ENCODE results near the gene SECISBP2.
A peak's percentile ranks its signal among the peaks of the same experiment; 100 is the strongest.
"Not testable (repeated sequence)": the region's sequence is repeated elsewhere in the genome, so short reads cannot be mapped to it uniquely, and the experiment has no call there.

SECISBP2 gene

DNA sequence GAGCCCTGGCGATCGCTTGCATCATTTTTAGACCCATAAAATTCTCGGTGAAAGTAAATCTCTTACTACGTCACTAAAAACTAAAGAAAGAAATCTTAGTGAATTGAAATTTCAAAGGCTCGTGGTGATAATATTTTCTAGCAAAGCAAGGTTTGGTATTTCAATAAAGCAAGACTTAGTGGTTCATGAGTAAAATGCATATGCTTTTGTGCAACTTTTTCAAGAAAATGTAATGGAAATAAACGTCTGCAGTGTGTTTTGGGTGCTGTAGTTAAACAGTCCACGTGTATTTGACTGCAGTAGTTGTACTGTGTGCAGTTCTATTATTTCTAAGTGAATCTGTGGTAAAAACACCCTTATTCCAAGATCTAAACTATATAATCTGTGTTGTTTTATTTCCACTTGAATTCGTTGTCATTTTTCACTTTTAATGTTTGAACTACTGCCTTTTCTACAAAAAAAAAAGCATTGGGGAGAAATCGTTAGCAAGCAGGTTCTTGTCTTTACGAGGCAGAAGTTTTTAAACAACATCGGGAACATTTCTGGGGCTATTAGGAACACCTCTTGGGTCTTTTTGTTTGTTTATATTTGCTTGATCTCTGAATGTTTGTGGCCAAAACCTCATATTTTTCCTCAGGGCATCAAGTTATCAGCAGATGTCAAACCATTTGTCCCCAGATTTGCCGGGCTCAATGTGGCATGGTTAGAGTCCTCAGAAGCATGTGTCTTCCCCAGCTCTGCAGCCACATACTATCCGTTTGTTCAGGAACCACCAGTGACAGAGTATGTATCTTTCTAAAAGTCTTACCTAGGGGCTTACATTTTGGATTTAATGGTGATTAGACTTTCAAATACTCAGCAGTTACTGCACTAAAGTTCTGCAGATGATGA lies 960 bp downstream of the SECISBP2 start:
- H3K9me3 Mint-ChIP-seq = no peaks in the 10 kb centered on the region
- H3K27me3 Mint-ChIP-seq = no peaks in the 10 kb centered on the region
- peaks cover 86% of the 10 kb centered on the region for H3K4me1 Mint-ChIP-seq

GRCh38 chr9:89323390-89323789 lies 5.1 kb downstream of the SECISBP2 start:
- Mint-ChIP-seq H3K36me3 (ENCODE audit: low read depth) (peaks cover 46% of the 10 kb centered on the region), H3K27me3 (no peaks in the 10 kb centered on the region), H3K4me1 (peaks cover 53% of the 10 kb centered on the region), H3K4me3 (no peak overlapping the region), H3K9me3 (no peaks in the 10 kb centered on the region), H3K27ac (peak overlapping the region; percentile 57)
- DNase-seq = no peak
- ATAC-seq = no peak

More for the DNA sequence above, 960 bp downstream of the SECISBP2 start:
- Mint-ChIP-seq H3K4me3 (peak overlapping the region; percentile 88), H3K36me3 (ENCODE audit: low read depth) (peaks cover 74% of the 10 kb centered on the region), H3K27ac (peak overlapping the region; percentile 99)
- ATAC-seq = no peak
- peak; percentile 16 for DNase-seq

DNA sequence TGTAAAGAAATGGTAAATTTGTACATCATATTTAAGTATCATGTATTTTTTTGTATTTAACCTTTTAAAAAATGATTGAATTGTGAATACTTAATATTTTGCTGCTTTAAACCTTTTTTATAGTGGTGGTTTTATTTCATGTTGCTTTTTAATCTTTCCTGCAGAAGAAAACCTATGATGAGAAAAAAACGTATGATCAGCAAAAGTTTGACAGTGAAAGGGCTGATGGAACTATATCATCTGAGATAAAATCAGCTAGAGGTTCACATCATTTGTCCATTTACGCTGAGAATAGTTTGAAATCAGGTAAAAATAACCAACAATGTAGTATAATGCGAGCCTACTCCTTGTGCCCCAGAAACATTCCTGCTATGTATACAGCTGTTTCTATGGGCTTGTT lies 7.4 kb downstream of the SECISBP2 start:
- Mint-ChIP-seq H3K27me3 (no peaks in the 10 kb centered on the region), H3K4me1 (peaks cover 36% of the 10 kb centered on the region), H3K9me3 (no peaks in the 10 kb centered on the region), H3K27ac (no peak overlapping the region), H3K36me3 (ENCODE audit: low read depth) (peaks cover 48% of the 10 kb centered on the region), H3K4me3 (no peak overlapping the region)
- DNase-seq = no peak
- no peak for ATAC-seq

- no peak overlapping the region for H3K4me3 Mint-ChIP-seq
- peaks cover 48% of the 10 kb centered on the region for H3K36me3 Mint-ChIP-seq (ENCODE audit: low read depth)
- no peaks in the 10 kb centered on the region for H3K9me3 Mint-ChIP-seq
Measured at GRCh38 chr9:89328064-89328463, 9.8 kb downstream of the SECISBP2 start.

GRCh38 chr9:89329917-89330316 lies 11.6 kb downstream of the SECISBP2 start:
- peaks cover 55% of the 10 kb centered on the region for H3K36me3 Mint-ChIP-seq (ENCODE audit: low read depth)
- peaks cover 4% of the 10 kb centered on the region for H3K4me1 Mint-ChIP-seq
- no peak overlapping the region for H3K27ac Mint-ChIP-seq
- no peak overlapping the region for H3K4me3 Mint-ChIP-seq
- H3K27me3 Mint-ChIP-seq = no peaks in the 10 kb centered on the region
- H3K9me3 Mint-ChIP-seq = no peaks in the 10 kb centered on the region
- DNase-seq (no peak), ATAC-seq (no peak)

More at GRCh38 chr9:89328064-89328463, 9.8 kb downstream of the SECISBP2 start:
- no peak for ATAC-seq
- Mint-ChIP-seq H3K27ac (no peak overlapping the region), H3K27me3 (no peaks in the 10 kb centered on the region), H3K4me1 (peaks cover 13% of the 10 kb centered on the region)
- DNase-seq = no peak

DNA sequence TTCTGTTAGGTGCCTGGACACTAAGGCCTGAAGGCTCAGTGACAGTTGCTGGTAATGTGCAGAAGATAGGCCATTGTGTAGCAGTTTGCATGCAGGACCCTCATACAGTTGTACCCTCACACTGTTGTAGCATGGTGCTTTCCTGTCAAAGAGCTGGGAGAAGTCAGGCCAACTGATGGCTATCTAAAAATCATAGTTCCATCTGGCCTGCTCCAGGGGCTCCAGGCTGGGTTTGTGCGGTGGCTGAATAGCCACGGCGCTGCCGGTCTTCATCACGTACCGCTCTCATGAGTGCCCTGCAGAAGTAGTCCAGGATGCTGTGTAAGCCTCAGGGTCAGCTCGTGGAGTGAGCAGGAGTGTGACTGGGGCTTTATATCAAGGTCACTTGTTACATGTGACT lies 12.2 kb downstream of the SECISBP2 start:
- Mint-ChIP-seq H3K9me3 (no peaks in the 10 kb centered on the region), H3K27ac (no peak overlapping the region), H3K27me3 (no peaks in the 10 kb centered on the region), H3K4me1 (peaks cover 4% of the 10 kb centered on the region), H3K36me3 (ENCODE audit: low read depth) (peaks cover 60% of the 10 kb centered on the region), H3K4me3 (no peak overlapping the region)
- no peak for ATAC-seq
- DNase-seq = no peak

- peaks cover 78% of the 10 kb centered on the region for H3K36me3 Mint-ChIP-seq (ENCODE audit: low read depth)
Measured at GRCh38 chr9:89339807-89340206, 21.5 kb downstream of the SECISBP2 start.

GRCh38 chr9:89340332-89340731 lies 22.0 kb downstream of the SECISBP2 start:
- H3K27me3 Mint-ChIP-seq = no peaks in the 10 kb centered on the region

More at GRCh38 chr9:89339807-89340206, 21.5 kb downstream of the SECISBP2 start:
- Mint-ChIP-seq H3K27ac (peak overlapping the region; percentile 57), H3K4me3 (no peak overlapping the region), H3K4me1 (peaks cover 43% of the 10 kb centered on the region), H3K27me3 (no peaks in the 10 kb centered on the region), H3K9me3 (no peaks in the 10 kb centered on the region)
- DNase-seq (no peak), ATAC-seq (no peak)

DNA sequence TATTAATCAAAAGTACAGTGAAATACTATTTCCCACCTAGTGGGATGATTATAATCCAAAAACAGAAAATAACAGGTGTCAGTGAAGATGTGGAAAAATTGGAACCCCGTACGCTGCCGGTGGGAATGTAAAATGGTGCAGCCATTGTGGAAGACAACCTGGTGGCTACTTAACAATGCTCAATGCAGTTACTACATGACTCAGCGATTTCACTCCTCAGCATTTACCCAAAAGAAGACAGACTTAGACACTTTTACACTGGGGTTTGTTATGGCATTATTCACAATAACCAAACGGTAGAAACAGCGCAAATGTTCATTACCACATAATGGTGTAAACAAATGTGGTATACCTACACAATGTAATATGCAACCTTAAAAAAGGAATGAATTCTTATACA lies 23.9 kb downstream of the SECISBP2 start:
- ATAC-seq = no peak
- no peaks in the 10 kb centered on the region for H3K27me3 Mint-ChIP-seq
- H3K27ac Mint-ChIP-seq = peak overlapping the region; percentile 21
- peaks cover 49% of the 10 kb centered on the region for H3K4me1 Mint-ChIP-seq
- H3K4me3 Mint-ChIP-seq = no peak overlapping the region
- H3K36me3 Mint-ChIP-seq (ENCODE audit: low read depth) = peaks cover 90% of the 10 kb centered on the region
- H3K9me3 Mint-ChIP-seq = no peaks in the 10 kb centered on the region
- no peak for DNase-seq

More at GRCh38 chr9:89340332-89340731, 22.0 kb downstream of the SECISBP2 start:
- Mint-ChIP-seq H3K4me1 (peaks cover 47% of the 10 kb centered on the region), H3K4me3 (no peak overlapping the region), H3K27ac (peak overlapping the region; percentile 57), H3K9me3 (no peaks in the 10 kb centered on the region), H3K36me3 (ENCODE audit: low read depth) (peaks cover 80% of the 10 kb centered on the region)
- ATAC-seq = peak; percentile 96
- no peak for DNase-seq

DNA sequence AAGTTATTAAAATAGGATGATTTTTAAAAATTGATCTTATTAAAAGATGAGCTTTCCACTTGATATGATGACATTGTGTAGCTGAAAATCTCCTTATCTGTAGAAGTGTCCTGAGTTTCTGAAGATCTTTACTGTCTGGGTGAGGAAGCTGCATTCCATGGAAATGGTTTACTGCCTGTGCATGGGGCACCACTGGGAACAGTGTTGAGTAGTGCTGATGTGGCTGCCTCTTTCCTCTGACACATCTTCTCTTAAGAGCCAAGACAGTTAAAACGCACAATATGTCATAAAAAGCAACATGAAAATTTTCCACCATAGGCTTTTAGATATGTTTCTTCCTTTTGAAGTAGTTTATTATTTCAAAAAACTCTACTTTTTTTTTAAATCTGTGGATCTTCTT lies 24.6 kb downstream of the SECISBP2 start:
- Mint-ChIP-seq H3K27ac (no peak overlapping the region), H3K9me3 (no peaks in the 10 kb centered on the region)

GRCh38 chr9:89343812-89344211 lies 25.5 kb downstream of the SECISBP2 start:
- H3K4me3 Mint-ChIP-seq, DNase-seq, H3K27me3 Mint-ChIP-seq, H3K9me3 Mint-ChIP-seq, H3K27ac Mint-ChIP-seq: not testable (repeated sequence)
- ATAC-seq = peak; percentile 39
- Mint-ChIP-seq H3K4me1 (peaks cover 46% of the 10 kb centered on the region), H3K36me3 (ENCODE audit: low read depth) (peaks cover 86% of the 10 kb centered on the region)

More for the DNA sequence above, 24.6 kb downstream of the SECISBP2 start:
- ATAC-seq (no peak), DNase-seq (no peak)
- peaks cover 49% of the 10 kb centered on the region for H3K4me1 Mint-ChIP-seq
- no peaks in the 10 kb centered on the region for H3K27me3 Mint-ChIP-seq
- H3K36me3 Mint-ChIP-seq (ENCODE audit: low read depth) = peaks cover 87% of the 10 kb centered on the region
- no peak overlapping the region for H3K4me3 Mint-ChIP-seq

GRCh38 chr9:89345476-89345875 lies 27.2 kb downstream of the SECISBP2 start:
- H3K36me3 Mint-ChIP-seq (ENCODE audit: low read depth) = peaks cover 90% of the 10 kb centered on the region
- H3K27me3 Mint-ChIP-seq = no peaks in the 10 kb centered on the region
- DNase-seq = no peak
- H3K4me3 Mint-ChIP-seq = no peak overlapping the region
- H3K27ac Mint-ChIP-seq = peak overlapping the region; percentile 34
- H3K9me3 Mint-ChIP-seq = no peaks in the 10 kb centered on the region
- no peak for ATAC-seq
- H3K4me1 Mint-ChIP-seq = peaks cover 30% of the 10 kb centered on the region

GRCh38 chr9:89346696-89347095 lies 28.4 kb downstream of the SECISBP2 start:
- peaks cover 91% of the 10 kb centered on the region for H3K36me3 Mint-ChIP-seq (ENCODE audit: low read depth)
- H3K4me3 Mint-ChIP-seq = no peak overlapping the region
- H3K27ac Mint-ChIP-seq = no peak overlapping the region
- DNase-seq = no peak
- ATAC-seq = no peak
- no peaks in the 10 kb centered on the region for H3K9me3 Mint-ChIP-seq
- no peaks in the 10 kb centered on the region for H3K27me3 Mint-ChIP-seq
- peaks cover 32% of the 10 kb centered on the region for H3K4me1 Mint-ChIP-seq

GRCh38 chr9:89347651-89348050 lies 29.4 kb downstream of the SECISBP2 start:
- Mint-ChIP-seq H3K27me3 (no peaks in the 10 kb centered on the region), H3K4me1 (peaks cover 37% of the 10 kb centered on the region), H3K4me3 (no peak overlapping the region), H3K36me3 (ENCODE audit: low read depth) (peaks cover 90% of the 10 kb centered on the region), H3K27ac (no peak overlapping the region), H3K9me3 (no peaks in the 10 kb centered on the region)
- no peak for ATAC-seq
- DNase-seq = no peak

DNA sequence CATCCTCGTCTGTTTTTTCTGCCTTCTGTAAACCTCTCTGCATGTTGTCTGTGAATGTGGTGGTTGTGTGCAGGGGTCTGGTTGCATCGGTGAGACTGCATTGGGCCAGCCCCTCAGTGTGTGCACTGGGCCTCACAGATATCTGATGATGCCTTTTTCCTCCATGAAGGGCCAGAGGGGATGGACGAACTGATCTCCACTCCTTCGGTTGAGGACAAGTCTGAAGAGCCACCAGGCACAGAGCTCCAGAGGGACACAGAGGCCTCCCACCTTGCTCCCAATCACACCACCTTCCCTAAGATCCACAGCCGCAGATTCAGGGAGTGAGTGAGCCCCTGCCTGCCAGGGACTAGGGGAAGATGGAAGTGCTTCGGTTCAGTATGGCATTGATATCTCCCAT lies 31.3 kb downstream of the SECISBP2 start:
- Mint-ChIP-seq H3K36me3 (ENCODE audit: low read depth) (peaks cover 81% of the 10 kb centered on the region), H3K4me1 (peaks cover 25% of the 10 kb centered on the region), H3K27ac (no peak overlapping the region), H3K9me3 (no peaks in the 10 kb centered on the region), H3K27me3 (no peaks in the 10 kb centered on the region), H3K4me3 (no peak overlapping the region)
- no peak for ATAC-seq
- no peak for DNase-seq

Measured in activated naive CD8-positive, alpha-beta T cell treated with anti-CD3 and anti-CD28 coated beads, Interleukin-2, amount 50 U/mL, for 24 hours (primary cell).